ENCODE results near the gene SPTAN1. TPM values are rescaled to one million over a fixed set of nuclear protein-coding genes. Genes with fewer than 3 reads are reported as not detected.

Gene SPTAN1
- total RNA-seq, 2 experiments from 2014 or later: 355 to 358 TPM

- no peaks in the 10 kb centered on the region for H3K9me3 Mint-ChIP-seq
- no peaks in the 10 kb centered on the region for H3K27me3 Mint-ChIP-seq
- H3K27ac Mint-ChIP-seq: no peak overlapping the region
- H3K4me3 Mint-ChIP-seq: no peak overlapping the region
- H3K4me1 Mint-ChIP-seq: no peaks in the 10 kb centered on the region
- peaks cover 7% of the 10 kb centered on the region for H3K36me3 Mint-ChIP-seq
- DNase-seq (no peak), ATAC-seq (ENCODE audit: low read depth) (no peak)
- POLR2A ChIA-PET: interaction anchor here (1.4 kb wide), 1 partner anchor 51 kb away, joined by 3 read pairs; no protein-coding TSS in a partner anchor
Observed at GRCh38 chr9:128633057-128633456, 80.7 kb downstream of the SPTAN1 start.

GRCh38 chr9:128633601-128634000 lies 81.2 kb downstream of the SPTAN1 start:
- peaks cover 7% of the 10 kb centered on the region for H3K36me3 Mint-ChIP-seq
- ATAC-seq (ENCODE audit: low read depth): no peak
- H3K9me3 Mint-ChIP-seq: no peaks in the 10 kb centered on the region
- H3K27me3 Mint-ChIP-seq: no peaks in the 10 kb centered on the region
- DNase-seq: no peak
- H3K4me1 Mint-ChIP-seq: no peaks in the 10 kb centered on the region
- POLR2A ChIA-PET: interaction anchor here (1.4 kb wide), 1 partner anchor 51 kb away, joined by 3 read pairs; no protein-coding TSS in a partner anchor
- H3K27ac Mint-ChIP-seq: no peak overlapping the region
- no peak overlapping the region for H3K4me3 Mint-ChIP-seq

GRCh38 chr9:128634111-128634510 lies 81.7 kb downstream of the SPTAN1 start:
- H3K27ac Mint-ChIP-seq: no peak overlapping the region
- ATAC-seq (ENCODE audit: low read depth): no peak
- H3K27me3 Mint-ChIP-seq: no peaks in the 10 kb centered on the region
- no peaks in the 10 kb centered on the region for H3K4me1 Mint-ChIP-seq
- H3K9me3 Mint-ChIP-seq: no peaks in the 10 kb centered on the region
- no peak for DNase-seq
- POLR2A ChIA-PET: interaction anchor here (1.4 kb wide), 1 partner anchor 50 kb away, joined by 3 read pairs; no protein-coding TSS in a partner anchor
- H3K36me3 Mint-ChIP-seq: peaks cover 4% of the 10 kb centered on the region
- no peak overlapping the region for H3K4me3 Mint-ChIP-seq

GRCh38 chr9:128634651-128635262 lies 82.4 kb downstream of the SPTAN1 start:
- no peak overlapping the region for H3K4me3 Mint-ChIP-seq
- no peaks in the 10 kb centered on the region for H3K27me3 Mint-ChIP-seq
- DNase-seq (no peak), ATAC-seq (ENCODE audit: low read depth) (no peak)
- peaks cover 8% of the 10 kb centered on the region for H3K36me3 Mint-ChIP-seq
- POLR2A ChIA-PET: interaction anchor here (0.6 to 1.1 kb wide), 2 partner anchors 15 to 57 kb away, joined by 3 read pairs; no protein-coding TSS in a partner anchor
- H3K27ac Mint-ChIP-seq: no peak overlapping the region
- no peaks in the 10 kb centered on the region for H3K9me3 Mint-ChIP-seq
- no peaks in the 10 kb centered on the region for H3K4me1 Mint-ChIP-seq

- no peaks in the 10 kb centered on the region for H3K4me1 Mint-ChIP-seq
- no peak overlapping the region for H3K4me3 Mint-ChIP-seq
- no peak overlapping the region for H3K27ac Mint-ChIP-seq
- H3K9me3 Mint-ChIP-seq: no peaks in the 10 kb centered on the region
- POLR2A ChIA-PET: interaction anchor here (0.6 to 1.1 kb wide), 2 partner anchors 14 to 57 kb away, joined by 3 read pairs; no protein-coding TSS in a partner anchor
- no peaks in the 10 kb centered on the region for H3K27me3 Mint-ChIP-seq
- H3K36me3 Mint-ChIP-seq: peaks cover 8% of the 10 kb centered on the region
- ATAC-seq (ENCODE audit: low read depth): no peak
- DNase-seq: no peak
Observed at GRCh38 chr9:128635266-128636023, 83.1 kb downstream of the SPTAN1 start.

- H3K27me3 Mint-ChIP-seq: no peaks in the 10 kb centered on the region
- no peaks in the 10 kb centered on the region for H3K4me1 Mint-ChIP-seq
- H3K4me3 Mint-ChIP-seq: no peak overlapping the region
- POLR2A ChIA-PET: interaction anchor here (1.1 kb wide), 1 partner anchor 13 kb away, joined by 3 read pairs; no protein-coding TSS in a partner anchor
- ATAC-seq (ENCODE audit: low read depth) (no peak), DNase-seq (no peak)
- no peak overlapping the region for H3K27ac Mint-ChIP-seq
- H3K9me3 Mint-ChIP-seq: no peaks in the 10 kb centered on the region
- H3K36me3 Mint-ChIP-seq: peaks cover 8% of the 10 kb centered on the region
Observed at GRCh38 chr9:128636024-128636390, 83.6 kb downstream of the SPTAN1 start.

- no peaks in the 10 kb centered on the region for H3K9me3 Mint-ChIP-seq
- no peak overlapping the region for H3K27ac Mint-ChIP-seq
- no peaks in the 10 kb centered on the region for H3K27me3 Mint-ChIP-seq
- H3K36me3 Mint-ChIP-seq: peaks cover 8% of the 10 kb centered on the region
- no peak overlapping the region for H3K4me3 Mint-ChIP-seq
- POLR2A ChIA-PET: interaction anchor here (0.6 kb wide), 1 partner anchor 314 kb away, joined by 5 read pairs; no protein-coding TSS in a partner anchor
- no peak for DNase-seq
- no peaks in the 10 kb centered on the region for H3K4me1 Mint-ChIP-seq
- no peak for ATAC-seq (ENCODE audit: low read depth)
Observed at GRCh38 chr9:128636556-128637530, 84.5 kb downstream of the SPTAN1 start.

- H3K4me1 Mint-ChIP-seq: peaks cover 1% of the 10 kb centered on the region
- no peaks in the 10 kb centered on the region for H3K9me3 Mint-ChIP-seq
- H3K27me3 Mint-ChIP-seq: no peaks in the 10 kb centered on the region
- peaks cover 8% of the 10 kb centered on the region for H3K36me3 Mint-ChIP-seq
- DNase-seq: no peak
- POLR2A ChIA-PET: interaction anchor here (0.6 kb wide), 1 partner anchor 313 kb away, joined by 5 read pairs; no protein-coding TSS in a partner anchor
- ATAC-seq (ENCODE audit: low read depth): no peak
- no peak overlapping the region for H3K4me3 Mint-ChIP-seq
- no peak overlapping the region for H3K27ac Mint-ChIP-seq
Observed at GRCh38 chr9:128637656-128638055, 85.3 kb downstream of the SPTAN1 start.

- no peak for ATAC-seq (ENCODE audit: low read depth)
- Mint-ChIP-seq H3K4me3 (no peak overlapping the region), H3K27ac (no peak overlapping the region), H3K4me1 (peaks cover 5% of the 10 kb centered on the region), H3K9me3 (no peaks in the 10 kb centered on the region), H3K36me3 (peaks cover 4% of the 10 kb centered on the region), H3K27me3 (no peaks in the 10 kb centered on the region)
- POLR2A ChIA-PET: interaction anchor here (0.7 kb wide), 1 partner anchor 52 kb away, joined by 3 read pairs; no protein-coding TSS in a partner anchor
- no peak for DNase-seq
Observed at GRCh38 chr9:128638580-128638979, 86.2 kb downstream of the SPTAN1 start.

- Mint-ChIP-seq H3K4me1 (peaks cover 7% of the 10 kb centered on the region), H3K4me3 (no peak overlapping the region), H3K9me3 (no peaks in the 10 kb centered on the region), H3K27ac (no peak overlapping the region), H3K36me3 (peaks cover 8% of the 10 kb centered on the region), H3K27me3 (no peaks in the 10 kb centered on the region)
- ATAC-seq (ENCODE audit: low read depth) (no peak), DNase-seq (no peak)
- POLR2A ChIA-PET: interaction anchor here (0.6 kb wide), 1 partner anchor 43 kb away, joined by 3 read pairs; no protein-coding TSS in a partner anchor
Observed at GRCh38 chr9:128640603-128641002, 88.2 kb downstream of the SPTAN1 start.

GRCh38 chr9:128642675-128643245 lies 90.4 kb downstream of the SPTAN1 start:
- no peak for ATAC-seq (ENCODE audit: low read depth)
- DNase-seq: no peak
- H3K36me3 Mint-ChIP-seq: peaks cover 8% of the 10 kb centered on the region
- no peak overlapping the region for H3K4me3 Mint-ChIP-seq
- peaks cover 7% of the 10 kb centered on the region for H3K4me1 Mint-ChIP-seq
- no peaks in the 10 kb centered on the region for H3K27me3 Mint-ChIP-seq
- H3K9me3 Mint-ChIP-seq: no peaks in the 10 kb centered on the region
- H3K27ac Mint-ChIP-seq: peak overlapping the region; percentile 19
- POLR2A ChIA-PET: no interaction called here

GRCh38 chr9:128643519-128644300 lies 91.3 kb downstream of the SPTAN1 start:
- no peak overlapping the region for H3K4me3 Mint-ChIP-seq
- no peaks in the 10 kb centered on the region for H3K27me3 Mint-ChIP-seq
- no peaks in the 10 kb centered on the region for H3K9me3 Mint-ChIP-seq
- ATAC-seq (ENCODE audit: low read depth) (no peak), DNase-seq (no peak)
- POLR2A ChIA-PET: no interaction called here
- H3K4me1 Mint-ChIP-seq: peaks cover 7% of the 10 kb centered on the region
- H3K27ac Mint-ChIP-seq: no peak overlapping the region
- H3K36me3 Mint-ChIP-seq: peaks cover 8% of the 10 kb centered on the region
